NCI-H82 treated with DMSO at 0.1 percent for 48 hours (cell line): ENCODE measurements around the gene EIF2B5.

Source experiments
- DNase-seq: peaks from one replicate; lab custom pipeline; 2025; ENCODE audit not compliant: unreplicated experiment; lab: John Stamatoyannopoulos, UW

Gene EIF2B5

DNA sequence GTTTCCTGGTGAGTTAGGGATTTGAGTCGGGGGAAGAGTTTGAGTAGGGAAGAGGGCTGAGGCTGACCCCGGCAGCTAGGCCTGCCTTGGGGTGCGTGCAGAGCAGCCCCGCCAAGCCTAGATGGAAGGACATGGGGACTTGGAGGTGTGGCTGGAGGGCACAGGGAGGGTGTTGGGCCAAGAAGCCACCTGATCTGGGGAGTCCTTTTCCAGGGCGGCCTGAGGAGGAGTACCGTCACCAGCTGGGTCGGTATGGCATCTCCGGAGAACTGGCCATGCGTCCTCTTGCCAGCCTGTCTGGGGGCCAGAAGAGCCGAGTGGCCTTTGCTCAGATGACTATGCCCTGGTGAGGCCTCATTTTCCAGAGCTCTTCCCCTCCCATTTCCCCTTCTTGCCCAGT is 57.7 kb downstream of the EIF2B5 start:
- no peak for DNase-seq

DNA sequence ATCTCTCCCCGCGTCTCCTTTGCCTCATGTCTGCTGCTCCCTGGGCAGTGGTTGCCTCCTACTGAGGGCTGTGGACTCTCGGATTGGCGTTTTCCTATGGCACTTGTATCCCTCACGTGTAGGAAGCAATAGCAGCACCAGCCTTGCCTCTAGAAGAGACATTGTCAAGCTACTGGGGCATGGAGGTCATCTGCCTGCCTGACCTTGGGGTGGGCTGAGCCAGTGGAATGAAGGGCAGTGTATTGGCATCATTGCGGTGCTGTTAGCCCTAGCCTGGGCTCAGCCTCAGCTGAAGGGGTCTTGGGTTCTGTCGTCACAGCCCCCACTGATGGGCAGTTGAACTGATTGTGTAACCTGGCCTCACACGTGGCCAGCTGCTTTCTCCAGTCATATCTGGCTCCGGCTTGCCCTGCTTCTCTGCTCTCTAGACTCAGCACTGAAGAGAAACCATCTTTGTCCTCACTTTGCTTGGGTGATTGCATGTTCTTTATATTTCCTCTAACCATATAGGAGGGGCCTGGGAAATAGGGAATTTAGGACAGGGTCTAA is 58.9 kb downstream of the EIF2B5 start:
- no peak for DNase-seq
